CD4-positive, alpha-beta T cell treated with Interleukin-15 for 1 hour (primary cell): ENCODE measurements around the gene DDX27.

Source experiments
- DNase-seq: peaks from one replicate; pipeline ENCODE4 v3.0.0-alpha.2; 2020

Gene DDX27

GRCh38 chr20:49279677-49280462 lies 60.7 kb downstream of the DDX27 start:
- DNase-seq, result no peak

DNA sequence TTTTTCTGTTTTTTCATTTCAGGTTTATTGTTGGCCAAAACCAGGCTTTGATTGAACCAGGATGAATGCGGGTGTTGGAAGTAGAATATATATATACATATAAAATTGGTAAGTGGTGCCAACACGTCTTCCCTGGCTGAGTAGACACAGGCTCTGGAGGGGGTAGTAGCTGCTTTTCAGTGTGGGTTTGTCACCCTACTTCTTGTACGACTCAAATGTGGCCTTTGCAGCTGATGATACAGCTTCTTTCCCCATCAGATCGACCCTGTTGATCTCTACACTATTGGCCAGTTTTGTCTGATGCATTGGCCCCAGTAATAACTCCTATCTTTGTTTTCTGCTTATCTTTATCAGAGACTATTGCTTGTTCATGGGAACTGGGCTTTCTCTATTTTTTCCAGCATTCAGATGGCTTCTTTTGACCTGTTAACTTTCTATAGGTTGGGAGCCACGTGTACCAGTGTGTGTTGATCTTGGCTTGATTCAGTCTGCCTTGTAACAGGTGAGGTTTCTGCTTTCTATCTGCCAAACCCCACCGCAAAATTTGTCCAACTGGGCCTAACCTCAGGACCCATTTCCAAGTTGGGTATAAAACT lies 61.3 kb downstream of the DDX27 start:
- DNase-seq, result no peak

GRCh38 chr20:49281059-49281912 lies 62.1 kb downstream of the DDX27 start:
- DNase-seq, result peak; percentile 29

GRCh38 chr20:49281913-49282467 lies 62.8 kb downstream of the DDX27 start:
- no peak for DNase-seq

- no peak for DNase-seq
Observed at GRCh38 chr20:49282584-49283171, 63.5 kb downstream of the DDX27 start.

GRCh38 chr20:49283176-49283702 lies 64.0 kb downstream of the DDX27 start:
- DNase-seq, result no peak

DNA sequence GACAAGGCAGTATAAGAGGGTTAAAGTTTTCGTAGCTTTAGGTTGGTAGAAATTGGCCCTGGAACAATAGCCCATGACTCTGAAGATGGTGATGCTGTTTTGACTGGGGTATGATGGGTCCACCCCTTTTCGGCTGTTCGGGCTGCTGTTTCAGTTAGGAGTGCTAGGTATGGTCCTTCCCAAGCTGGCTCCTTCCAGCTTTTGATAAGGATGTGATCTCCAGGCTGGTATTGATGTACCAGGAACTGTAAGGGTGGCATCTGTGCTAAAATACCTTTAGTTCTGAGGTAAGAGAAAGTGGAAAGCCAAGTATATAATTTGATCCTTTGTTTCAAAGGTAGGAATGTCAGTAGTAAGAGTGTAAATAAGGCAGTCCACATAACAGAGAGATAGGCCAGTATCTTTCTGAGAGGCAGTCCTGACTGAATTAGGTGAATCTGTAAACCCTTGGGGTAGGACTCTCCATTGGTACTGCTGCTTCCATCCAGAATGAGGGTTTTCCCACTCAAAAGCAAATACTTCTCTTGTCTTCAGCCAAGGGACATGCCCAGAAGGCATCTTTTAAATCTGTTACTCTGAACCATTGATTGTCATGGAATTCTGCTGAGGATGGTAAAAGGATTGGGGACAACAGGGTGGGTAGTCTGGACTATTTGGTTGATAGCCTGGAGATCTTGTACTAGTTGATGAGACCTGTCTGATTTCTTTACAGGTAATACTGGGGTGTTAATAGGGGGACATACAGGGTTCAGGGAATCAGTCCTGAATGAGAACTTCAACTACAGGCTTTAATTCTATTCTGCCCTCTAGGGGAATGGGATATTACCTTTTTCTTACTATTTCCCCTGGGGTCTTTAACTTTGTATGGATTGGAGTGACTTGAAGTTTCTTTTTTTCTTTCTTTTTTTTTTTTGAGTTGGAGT lies 64.7 kb downstream of the DDX27 start:
- no peak for DNase-seq

DNA sequence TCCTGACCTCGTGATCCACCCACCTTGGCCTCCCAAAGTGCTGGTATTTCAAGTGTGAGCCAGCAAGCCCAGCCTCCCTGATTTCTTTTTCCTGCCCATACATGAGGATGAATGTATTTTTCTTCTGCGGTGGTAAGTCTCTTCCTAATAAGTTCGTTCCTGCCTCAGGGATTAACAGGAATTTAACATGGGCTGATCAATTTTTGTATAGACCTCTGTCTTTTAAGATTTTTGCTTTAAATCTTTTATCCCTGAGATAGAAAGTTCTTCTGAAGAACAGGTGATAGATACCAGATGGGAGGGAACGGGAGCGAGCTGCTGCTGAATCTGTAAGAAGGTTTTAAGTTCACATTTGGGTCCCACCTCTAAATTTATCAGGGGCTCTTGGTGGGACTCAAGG lies 65.6 kb downstream of the DDX27 start:
- DNase-seq, result no peak

- no peak for DNase-seq
Observed at GRCh38 chr20:49285233-49285668, 66.0 kb downstream of the DDX27 start.

DNA sequence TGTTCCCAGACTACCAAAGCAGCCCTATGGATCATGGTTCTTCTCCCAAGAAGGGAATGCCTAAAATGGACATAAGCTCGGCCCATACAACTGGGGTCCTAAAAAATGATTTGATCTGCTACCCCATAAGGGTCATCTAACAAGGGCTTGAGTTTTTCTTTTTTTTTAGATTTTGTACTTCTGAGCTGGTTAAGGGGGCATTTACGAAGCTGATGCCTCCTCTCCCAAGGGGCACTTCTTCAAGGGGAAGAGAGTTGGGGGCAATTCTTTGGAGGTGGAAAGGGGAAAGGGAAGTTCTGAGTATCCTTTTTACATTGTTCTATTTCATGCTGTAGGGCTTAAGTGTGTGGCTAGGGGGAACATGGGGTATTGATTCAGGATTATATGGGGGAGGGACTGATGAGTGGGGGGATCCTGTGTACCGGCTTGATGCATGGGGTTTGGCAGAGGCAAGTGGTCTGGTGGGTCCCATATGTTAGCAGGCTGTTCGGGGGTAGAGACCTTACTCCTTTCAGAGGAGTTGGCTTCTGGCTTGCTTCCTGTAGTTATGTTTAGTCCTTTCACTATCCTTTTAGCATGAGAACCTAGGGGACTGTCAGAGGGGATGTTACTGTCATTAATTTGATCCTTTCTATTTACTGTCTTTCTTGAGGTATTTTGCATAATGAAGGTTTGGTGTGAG lies 66.7 kb downstream of the DDX27 start:
- no peak for DNase-seq

DNA sequence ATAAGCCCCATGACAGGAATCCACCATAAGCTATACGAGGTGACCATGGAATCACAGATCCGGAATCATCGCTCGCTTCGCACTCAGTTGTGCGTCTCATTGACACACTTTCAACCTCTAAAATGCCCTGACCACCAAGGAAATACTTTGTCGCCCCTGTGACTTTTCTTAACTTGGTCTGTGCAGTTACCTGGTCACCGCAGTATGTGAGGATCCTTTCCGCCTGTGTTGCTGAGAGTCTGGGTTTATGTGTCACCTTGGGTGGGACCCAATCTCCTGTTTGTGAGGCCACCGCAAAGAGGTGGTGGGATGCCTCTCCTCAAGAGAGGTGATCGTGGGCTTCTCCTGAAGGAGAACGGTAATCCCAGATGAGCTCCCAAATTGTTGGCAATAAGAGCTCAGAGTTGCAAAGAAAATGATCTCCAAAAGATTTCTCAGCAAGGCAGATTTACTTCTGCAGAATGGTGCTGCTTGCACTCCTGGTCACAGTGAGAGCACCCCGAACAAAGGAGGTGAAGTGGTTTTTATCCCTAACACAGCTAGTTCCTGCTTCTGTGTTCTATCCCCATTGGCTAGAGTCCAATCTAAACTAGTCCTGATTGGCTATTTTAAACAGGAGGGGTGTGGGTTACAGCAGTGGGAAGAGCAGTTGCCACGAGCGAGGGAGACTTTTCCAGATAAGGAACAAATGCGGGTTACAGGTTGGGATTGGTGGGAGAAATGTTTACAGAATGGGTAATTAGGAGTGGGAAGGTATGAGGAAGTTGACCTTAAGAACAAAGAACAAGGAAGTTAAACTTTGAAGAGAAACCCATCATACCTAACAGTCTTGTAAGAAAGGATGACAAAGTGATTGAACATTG lies 67.7 kb downstream of the DDX27 start:
- DNase-seq, result no peak

DNA sequence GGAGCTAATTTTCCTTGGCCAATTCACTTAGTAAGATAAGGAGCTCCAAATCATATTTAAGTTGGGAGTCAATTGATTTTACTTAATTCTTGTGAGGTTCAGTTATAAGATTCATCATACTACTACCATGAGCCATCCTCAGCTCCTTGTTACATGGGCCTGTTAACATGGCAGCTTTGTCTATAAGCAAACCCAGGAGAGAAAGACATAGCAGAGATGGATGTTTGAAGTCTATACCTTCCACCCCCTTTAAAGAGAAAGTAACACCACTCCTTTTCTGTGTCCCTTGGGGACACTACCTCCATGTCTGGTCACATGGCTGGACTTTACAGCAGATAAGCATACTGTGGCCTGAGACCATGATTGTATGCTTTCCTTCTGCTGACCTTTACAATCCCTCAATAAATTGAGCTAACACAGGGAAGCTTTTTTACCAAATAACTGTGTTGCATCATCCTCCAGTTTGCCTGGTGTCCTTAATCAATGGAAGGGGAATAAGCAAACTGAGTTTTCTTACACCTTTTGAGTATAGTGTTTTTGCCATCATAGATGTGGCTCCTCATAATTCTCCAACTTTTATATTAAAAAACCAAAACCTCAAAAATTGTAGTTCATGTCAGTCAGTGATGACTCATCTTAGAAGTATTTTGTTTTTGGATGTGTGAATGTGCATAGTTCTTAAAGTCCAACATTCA lies 68.5 kb downstream of the DDX27 start:
- DNase-seq, result no peak

DNA sequence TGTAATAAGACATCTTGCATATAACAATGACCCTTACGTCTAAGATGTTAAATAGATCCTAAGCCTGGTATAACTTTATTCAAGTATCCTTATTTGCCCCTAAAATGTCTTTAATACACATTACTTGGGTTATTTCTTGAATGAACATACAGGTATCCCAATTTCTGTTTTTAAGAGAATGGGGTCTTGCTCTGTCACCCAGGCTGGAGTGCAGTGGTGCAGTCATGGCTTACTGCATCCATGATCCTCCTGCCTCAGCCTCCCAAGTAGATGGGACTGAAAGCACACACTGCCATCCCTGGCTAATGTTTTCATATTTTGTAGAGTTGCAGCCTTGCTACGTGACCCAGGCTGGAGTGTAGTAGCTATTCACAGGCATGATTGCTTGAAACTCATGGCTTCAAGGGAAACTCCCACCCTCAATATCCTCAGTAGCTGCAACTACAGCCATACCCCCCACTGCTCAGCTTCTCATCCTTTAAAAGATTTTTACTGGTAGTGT lies 69.1 kb downstream of the DDX27 start:
- no peak for DNase-seq

DNA sequence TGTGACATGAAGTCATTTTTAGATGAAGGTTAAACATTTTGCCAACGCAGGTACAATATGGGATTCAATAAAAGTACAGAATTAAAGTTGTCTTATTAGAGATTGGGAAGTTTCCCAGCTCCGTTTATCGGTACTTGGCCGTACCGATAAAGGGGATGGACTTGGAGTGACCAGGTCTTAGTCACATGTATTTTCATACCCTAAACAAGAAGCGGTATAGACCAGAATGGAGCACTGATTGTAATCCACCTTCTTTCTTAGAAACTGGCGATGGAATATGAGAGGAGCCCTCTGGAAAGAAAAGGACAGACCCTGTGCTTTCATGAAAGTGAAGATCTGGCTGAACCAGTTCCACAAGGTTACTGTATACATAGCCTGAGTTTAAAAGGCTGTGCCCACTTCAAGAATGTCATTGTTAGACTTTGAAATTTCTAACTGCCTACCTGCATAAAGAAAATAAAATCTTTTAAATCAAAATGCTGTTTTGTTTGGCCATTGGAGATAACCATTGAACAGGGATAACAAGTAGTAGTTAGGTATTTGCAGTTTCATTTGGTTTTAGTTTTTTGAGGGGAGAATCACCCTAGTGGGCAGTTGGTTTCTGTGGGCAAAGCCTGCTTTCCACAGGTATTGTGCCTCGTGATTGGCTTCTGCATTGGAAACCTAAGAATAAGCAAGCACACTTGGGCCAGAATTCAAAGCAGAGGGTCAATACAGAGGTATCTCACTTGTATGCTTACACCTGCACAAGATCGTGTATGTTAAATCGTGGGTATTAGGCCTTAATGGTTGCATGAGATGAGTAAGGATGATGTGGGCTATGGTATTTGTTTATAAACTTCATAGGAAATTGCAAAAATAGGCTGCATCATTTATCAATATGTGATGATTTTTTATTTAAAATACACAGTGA lies 69.8 kb downstream of the DDX27 start:
- DNase-seq, result no peak

GRCh38 chr20:49290608-49291191 lies 71.5 kb downstream of the DDX27 start:
- no peak for DNase-seq

- DNase-seq, result no peak
Observed at GRCh38 chr20:49291200-49291599, 72.0 kb downstream of the DDX27 start.

- DNase-seq, result no peak
Observed at GRCh38 chr20:49292010-49292409, 72.8 kb downstream of the DDX27 start.

DNA sequence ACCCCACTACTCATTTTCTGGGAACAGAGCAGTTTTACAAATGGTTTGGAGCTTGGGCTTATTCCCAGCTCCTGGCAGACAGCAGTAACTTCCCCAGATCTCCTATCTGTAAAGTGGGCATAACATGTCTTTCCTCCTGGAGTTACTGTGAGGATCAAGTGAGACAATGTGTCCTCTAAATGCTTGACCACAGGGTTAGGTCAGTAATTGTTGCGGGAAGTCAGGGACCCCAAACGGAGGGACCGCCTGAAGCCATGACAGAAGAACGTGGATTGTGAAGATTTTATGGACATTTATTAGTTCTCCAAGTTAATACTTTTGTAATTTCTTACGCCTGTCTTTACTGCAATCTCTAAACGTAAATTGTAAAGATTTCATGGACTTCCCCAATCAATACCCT lies 73.9 kb downstream of the DDX27 start:
- DNase-seq, result no peak
